Activated CD4-positive, alpha-beta T cell treated with anti-CD3 and anti-CD28 coated beads for 1 hour (primary cell): ENCODE results near the gene E2F6.

Source experiments
- DNase-seq: peaks from one replicate; pipeline ENCODE4 v3.0.0-alpha.2; 2020

Gene E2F6

GRCh38 chr2:11454824-11455223, 11.1 kb downstream of the E2F6 start:
- no peak for DNase-seq

DNA sequence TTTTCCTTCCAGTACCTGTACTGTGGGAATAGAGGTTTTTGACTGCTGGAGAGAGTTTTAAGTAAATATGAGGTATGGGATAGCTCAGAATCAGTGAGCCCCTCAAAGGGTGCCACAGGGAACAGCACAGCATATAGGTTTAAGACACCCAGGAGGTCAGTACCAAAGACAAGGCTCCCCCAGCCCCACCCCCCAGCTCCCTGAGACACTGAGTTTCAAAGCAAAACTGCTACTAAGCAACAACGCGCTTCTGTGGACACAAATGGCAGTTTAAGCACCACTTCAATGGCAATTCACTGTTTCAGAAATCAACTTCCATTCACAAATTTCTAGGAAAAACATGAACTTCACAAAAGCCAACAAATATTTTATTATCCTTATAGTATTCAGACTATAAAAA, 15.2 kb downstream of the E2F6 start:
- no peak for DNase-seq

- peak; percentile 19 for DNase-seq
These were observed 19.2 kb downstream of the E2F6 start for GRCh38 chr2:11446733-11447248.

GRCh38 chr2:11444737-11445136, 21.2 kb downstream of the E2F6 start:
- DNase-seq: no peak

- DNase-seq: no peak
These were observed 27.3 kb downstream of the E2F6 start for GRCh38 chr2:11438555-11439080.

GRCh38 chr2:11437602-11438001, 28.4 kb downstream of the E2F6 start:
- DNase-seq: no peak

- no peak for DNase-seq
These were observed 30.9 kb downstream of the E2F6 start for GRCh38 chr2:11435036-11435435.

GRCh38 chr2:11434443-11434842, 31.5 kb downstream of the E2F6 start:
- DNase-seq: no peak

- no peak for DNase-seq
These were observed 32.1 kb downstream of the E2F6 start for GRCh38 chr2:11433822-11434221.

- no peak for DNase-seq
These were observed 35.2 kb downstream of the E2F6 start for GRCh38 chr2:11430729-11431128.

DNA sequence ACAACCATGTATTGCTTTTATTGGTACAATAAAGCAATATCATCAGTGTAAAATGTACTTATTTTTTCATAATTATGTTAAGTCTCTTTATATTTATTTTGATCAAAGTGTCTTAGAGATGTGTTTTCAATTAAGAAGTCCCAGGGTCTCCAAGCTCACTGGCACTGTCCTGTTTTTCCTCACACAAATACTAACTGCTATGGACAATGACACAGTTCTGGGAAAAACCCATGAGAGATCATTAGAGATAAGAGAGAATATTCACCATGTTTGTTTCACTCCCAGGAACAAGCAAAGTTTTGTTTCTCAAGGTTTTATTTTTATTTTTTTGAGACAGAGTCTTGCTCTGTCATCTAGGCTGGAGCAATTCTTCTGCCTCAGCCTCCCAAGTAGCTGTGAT, 38.7 kb downstream of the E2F6 start:
- no peak for DNase-seq

DNA sequence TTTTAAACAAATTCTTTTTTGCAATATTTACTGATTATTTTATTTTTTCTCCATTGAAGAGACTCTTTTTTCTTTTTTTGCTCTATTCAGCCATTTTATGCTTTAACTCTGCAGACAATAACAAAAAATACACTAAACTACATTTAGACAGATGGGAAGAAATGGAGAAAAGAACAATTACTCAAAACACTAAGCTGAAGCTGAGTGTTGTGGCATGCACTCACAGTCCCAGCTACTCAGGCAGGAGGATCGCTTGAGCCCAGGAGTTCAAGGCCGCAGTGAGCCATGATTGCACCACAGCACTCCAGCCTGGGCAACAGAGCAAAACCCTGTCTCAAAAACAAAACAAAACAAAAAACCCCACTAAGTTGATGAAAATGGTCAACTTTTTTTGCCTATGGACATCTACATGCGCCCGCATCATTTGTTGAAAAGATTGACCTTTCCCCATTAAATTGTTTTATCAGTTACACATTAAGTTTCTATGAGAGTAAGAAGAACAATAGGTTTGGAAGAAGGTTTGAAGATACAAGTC, 43.0 kb downstream of the E2F6 start:
- no peak for DNase-seq

GRCh38 chr2:11422491-11422865, 43.5 kb downstream of the E2F6 start:
- no peak for DNase-seq

DNA sequence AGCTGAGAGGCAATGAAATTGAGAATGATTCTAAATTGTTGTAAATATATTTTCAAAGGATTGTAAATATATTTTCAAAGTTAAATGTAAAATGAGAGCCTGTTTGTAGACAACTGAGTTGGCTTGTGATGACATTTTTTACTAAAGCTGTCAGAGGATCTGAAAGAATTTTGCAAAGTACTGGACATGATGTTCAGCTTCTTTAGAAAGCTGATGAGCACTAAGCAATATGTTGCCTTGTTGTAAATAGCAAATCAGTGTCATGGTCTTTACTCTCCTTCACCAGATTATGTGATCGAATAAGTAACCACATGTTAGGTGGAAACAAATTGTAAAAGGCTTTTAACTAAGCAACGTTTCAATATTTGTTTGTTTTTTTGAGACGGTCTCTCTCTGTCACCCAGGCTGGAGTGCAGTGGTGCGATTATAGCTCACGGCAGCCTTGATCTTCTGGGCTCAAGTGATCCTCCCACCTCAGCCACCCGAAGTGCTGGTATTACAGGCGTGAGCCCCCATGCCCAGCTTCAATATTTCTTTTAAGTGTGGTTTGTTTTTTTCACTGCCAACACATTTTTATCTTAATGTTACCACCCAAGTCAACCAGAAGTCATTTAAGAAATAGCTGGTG, 44.0 kb downstream of the E2F6 start:
- DNase-seq: no peak

DNA sequence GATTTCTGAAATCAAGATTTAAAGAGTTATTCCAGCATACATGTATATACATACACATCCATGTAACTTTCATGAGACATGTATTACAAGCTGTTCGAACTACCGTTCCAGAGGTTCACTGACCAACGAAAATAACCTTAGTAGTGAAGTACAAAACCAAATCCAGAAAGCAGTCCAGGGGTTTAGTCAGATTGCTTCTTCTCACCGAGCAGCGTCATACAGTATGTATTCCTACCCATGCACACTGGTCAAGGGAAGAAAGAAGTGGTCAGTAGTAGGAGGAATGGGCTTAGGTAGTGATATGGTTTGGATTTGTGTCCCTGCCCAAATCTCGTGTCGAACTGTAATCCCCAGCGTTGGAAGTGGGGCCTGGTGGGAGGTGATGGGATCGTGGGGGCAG, 45.3 kb downstream of the E2F6 start:
- DNase-seq: no peak

DNA sequence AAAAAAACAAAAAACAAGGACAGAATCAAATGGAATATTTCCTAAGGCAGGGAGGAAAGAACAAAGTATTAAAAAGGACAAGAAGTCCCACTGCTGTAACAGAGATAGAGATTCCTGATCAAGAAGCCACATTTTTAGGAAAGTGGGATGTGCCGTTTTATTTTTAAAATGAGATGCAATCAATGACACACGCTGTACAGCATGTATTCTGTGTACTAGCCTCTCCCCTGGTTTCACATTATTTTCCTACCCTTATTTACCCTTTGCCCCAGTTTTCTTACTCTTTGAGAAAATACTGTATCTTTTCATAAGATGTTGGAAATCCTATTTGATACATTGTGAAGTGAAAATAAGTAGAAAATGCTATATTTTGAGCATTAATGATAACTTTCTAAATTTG, 45.8 kb downstream of the E2F6 start:
- DNase-seq: no peak

DNA sequence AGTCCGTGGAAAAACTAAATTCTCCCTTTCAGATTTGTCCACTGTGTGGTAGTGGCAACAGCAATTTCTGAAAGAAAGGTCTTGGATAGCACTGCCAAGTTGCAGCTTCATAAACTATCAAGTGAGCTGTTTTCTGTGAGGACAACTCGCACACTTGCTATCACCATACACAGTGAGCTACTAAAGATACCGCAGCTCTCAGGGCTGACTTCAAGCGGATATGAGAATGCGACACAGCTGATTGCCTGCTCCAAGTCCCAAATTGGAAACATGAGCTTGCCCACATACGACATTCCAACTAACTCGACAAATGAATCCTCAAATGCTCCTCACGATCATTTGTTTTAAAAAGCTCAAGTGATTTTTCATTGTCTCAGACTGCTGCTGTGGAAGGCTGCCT, 46.2 kb downstream of the E2F6 start:
- no peak for DNase-seq

DNA sequence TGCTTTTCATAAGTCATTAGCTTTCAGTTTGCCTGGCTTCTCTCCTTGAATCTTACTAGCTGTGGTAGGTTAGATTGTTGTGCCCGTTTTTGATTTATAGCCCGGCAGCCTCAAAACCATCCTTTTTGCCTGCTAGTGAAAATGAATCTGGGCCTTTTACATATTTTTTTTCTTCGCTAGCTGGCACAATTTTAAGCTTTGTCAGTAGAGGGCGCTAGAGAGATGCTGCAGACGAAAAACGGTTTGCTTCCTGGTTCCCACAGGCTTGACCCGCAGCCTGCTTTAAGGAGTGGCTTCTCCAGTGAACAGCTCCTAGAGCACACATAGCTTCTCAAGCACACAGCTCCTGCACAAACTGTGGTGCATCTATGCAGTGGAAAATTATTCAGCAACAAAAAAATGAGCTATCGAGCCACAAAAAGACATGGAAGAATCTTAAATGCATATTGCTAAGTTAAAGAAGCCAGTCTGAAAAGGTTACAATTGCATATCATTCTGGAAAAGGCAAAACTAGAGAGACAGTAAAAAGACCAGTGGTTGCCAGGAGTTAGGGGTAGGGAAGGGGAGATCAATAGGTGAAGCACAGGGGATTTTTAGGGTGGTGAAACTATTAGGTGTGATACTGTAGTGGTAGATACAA, 47.9 kb downstream of the E2F6 start:
- no peak for DNase-seq

DNA sequence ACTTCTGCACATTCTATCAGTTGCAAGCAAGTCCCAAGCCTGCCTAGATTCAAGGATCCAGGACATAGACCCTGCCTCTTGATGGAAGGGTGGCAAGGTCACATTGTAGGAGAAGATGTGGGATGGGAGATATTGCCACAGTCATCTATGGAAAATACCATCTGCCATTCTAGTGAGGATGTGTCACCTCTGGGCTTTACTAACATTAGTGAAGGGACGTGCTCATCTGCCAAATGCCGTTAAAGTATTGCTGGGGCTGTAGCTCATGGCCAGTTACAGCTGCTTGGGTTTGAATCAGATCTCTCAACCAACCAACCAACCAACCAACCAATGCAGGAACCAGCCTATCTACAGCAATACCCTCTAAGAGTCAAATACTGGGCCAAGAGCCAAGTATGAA, 49.0 kb downstream of the E2F6 start:
- no peak for DNase-seq

DNA sequence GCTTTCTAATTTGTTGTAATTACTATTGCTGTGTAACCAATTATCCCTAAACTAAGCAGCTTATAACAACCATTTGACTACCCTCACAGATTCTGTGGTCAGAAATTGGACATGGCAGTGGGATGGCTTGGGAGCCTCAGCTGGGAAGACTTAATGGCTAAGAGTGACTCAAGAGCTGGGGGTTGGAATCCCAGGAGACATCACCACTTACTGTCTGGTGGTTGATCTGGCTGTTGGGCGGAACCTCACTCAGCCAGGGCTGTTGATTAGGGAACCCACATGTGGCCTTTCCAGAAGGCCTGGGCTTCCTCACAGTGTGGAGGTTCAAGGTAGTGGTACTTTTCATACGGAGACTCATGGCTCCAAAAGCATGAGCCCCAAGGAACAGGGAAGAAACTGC, 49.8 kb downstream of the E2F6 start:
- no peak for DNase-seq

DNA sequence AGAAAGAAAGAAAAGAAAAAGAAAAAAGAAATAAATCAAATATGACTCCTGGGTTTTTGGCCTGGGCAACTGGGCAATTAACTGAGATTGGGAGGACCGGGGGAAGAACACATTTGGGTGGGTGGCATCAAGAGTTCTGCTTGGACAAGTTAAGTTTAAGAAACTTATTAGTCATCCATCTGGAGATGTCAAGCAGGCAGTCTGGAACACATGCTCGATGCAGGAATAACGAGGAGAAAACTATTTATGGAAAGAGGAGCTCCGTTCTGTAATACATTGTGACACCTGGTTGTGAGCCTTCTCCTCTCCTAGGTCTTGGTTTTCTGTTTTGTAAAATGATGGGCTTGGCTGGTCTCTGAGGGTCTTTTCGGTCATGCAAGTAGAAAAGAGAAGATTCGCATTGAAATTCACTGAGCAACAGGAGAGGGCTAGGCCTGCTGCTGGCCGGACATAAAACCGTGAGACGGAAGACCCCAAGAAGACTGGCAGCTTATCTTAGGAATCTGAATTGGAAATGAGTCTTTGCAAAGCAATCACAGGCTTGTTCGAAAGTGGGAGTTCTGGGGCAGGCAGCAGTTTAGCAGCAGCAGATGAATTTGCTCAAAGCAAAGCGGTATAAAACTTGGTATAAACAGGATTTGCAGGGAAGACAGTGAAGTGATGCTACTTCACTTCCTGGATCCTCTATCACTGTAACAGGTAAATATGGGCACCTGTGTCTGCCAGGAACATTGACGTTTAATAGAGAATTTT, 51.4 kb downstream of the E2F6 start:
- DNase-seq: no peak

- no peak for DNase-seq
These were observed 53.5 kb downstream of the E2F6 start for GRCh38 chr2:11412449-11412810.

DNA sequence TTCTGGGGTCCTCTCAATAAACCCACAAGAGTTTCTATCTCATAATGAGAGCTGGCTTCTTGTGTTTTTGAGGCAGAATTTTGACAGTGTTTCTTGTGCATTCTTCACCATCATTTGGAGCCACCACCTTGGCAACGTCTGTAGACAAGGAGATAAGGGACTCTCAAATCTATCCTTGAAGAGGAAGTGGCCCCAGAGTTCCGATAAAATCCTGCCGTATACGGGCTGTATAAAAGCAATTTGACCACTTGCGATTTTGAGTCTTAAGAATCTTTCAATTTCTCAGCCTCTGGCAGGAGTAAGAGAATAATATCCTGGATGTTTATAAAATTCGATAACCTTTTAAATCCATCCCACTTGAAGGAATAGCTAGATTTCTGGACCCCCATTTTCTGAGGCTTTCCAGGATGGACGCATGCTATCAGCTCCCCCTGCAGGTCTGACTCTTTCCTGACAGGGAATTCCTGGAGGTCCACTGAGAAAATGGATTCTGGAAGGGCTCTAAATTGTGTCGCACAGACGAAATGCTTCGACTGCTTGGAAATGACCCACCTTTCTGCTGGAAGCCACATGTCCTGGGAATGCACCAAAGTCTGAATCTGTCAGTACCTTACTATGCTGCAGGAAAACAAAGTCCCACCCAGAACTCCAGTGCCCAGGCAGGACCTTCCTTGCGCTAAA, 54.1 kb downstream of the E2F6 start:
- no peak for DNase-seq
